Measurements from ENCODE around the gene PPP1R11. TPM values are rescaled to one million over a fixed set of nuclear protein-coding genes. Genes with fewer than 3 reads are reported as not detected.
A peak's percentile ranks its signal among the peaks of the same experiment; 100 is the strongest.

PPP1R11 gene
- total RNA-seq (2012; rRNA removed) (15.6 and 16.7 TPM in 2 replicates), polyA plus RNA-seq (2012; rRNA removed) (44.6 and 46.0 TPM in 2 replicates), Bru-seq, nascent RNA (percentile 75 among the genes with signal in this experiment), BruChase-seq, experiment 1, labeled RNA remaining after a 6-hour chase (percentile 86 among the genes with signal in this experiment), BruChase-seq, experiment 2, labeled RNA remaining after a 2-hour chase (percentile 80 among the genes with signal in this experiment)
- polyA plus RNA-seq (2012; cell fraction: cytosol; rRNA removed) = 24.8 and 30.0 TPM in 2 replicates
- 10.6 and 40.6 TPM in 2 replicates for polyA plus RNA-seq (2012; cell fraction: nucleus; rRNA removed; ENCODE audit: low replicate concordance)
- long read RNA-seq, transcript PPP1R11-205 (3 exons, 1,731 nt) = major isoform, 48 of 52 reads
- long read RNA-seq, partial matches to known transcripts = 2 of 52 reads
- long read RNA-seq, other reads (novel, unspliced or antisense) = 1 of 52 reads

GRCh38 chr6:30066577-30067459, at the start of gene PPP1R11:
PPP1R11 (plus strand) TSS chr6:30067198; CDS start chr6:30067411, 213 bp downstream.
- Histone ChIP-seq H2AK9ac (replicated peaks; ENCODE audit: low read depth, low read length, poor library complexity) (peak within 1 kb of the TSS; percentile 85), H3K36me3 (ENCODE audit: control insufficient read depth, insufficient read depth, low read length) (peaks cover 8% of the 10 kb centered on the region; the same call in 1 of the 2 replicates), H2AK5ac (ENCODE audit: low read depth, low read length) (peak within 1 kb of the TSS; percentile 88), H4K8ac (ENCODE audit: low read depth in 2 of 2, low read length in 2 of 2) (peak within 1 kb of the TSS; percentile 88 to 97), H3K14ac (replicated peaks; ENCODE audit: low read depth, low read length) (peak within 1 kb of the TSS; percentile 98), H3K9ac (ENCODE audit: low read depth, low read length) (peak within 1 kb of the TSS; percentile 85), H4K91ac (ENCODE audit: insufficient read depth, low read depth, low read length) (peak within 1 kb of the TSS; percentile 88), H3K9me1 (ENCODE audit: insufficient read depth, low read length) (peaks cover 4% of the 10 kb centered on the region), H3K9me3 (ENCODE audit: control insufficient read depth, insufficient read depth, low read length) (no peaks in the 10 kb centered on the region), H3K79me1 (ENCODE audit: low read depth in 1 of 2, low read length in 2 of 2) (peaks cover 10 to 30% of the 10 kb centered on the region in 2 experiments), H3K4me3 (ENCODE audit: insufficient read depth, low read depth, low read length) (peak within 1 kb of the TSS; percentile 74), H3K4me2 (ENCODE audit: low read depth, low read length) (peak within 1 kb of the TSS; percentile 98), H2AFZ (replicated peaks; ENCODE audit: low read length, poor library complexity) (peak within 1 kb of the TSS; percentile 97), H3K27ac (ENCODE audit: insufficient read depth, low read length) (peak within 1 kb of the TSS; percentile 81), H2BK120ac (ENCODE audit: low read depth, low read length) (peak within 1 kb of the TSS; percentile 74), H2BK15ac (ENCODE audit: low read depth, low read length) (peak within 1 kb of the TSS; percentile 75; the same call in 2 of the 3 replicates), H3K18ac (ENCODE audit: low read depth, low read length) (peak within 1 kb of the TSS; percentile 62), H3K4ac (ENCODE audit: low read depth, low read length) (peak within 1 kb of the TSS; percentile 94), H3K4me1 (ENCODE audit: control insufficient read depth, insufficient read depth, low read length) (peaks cover 3% of the 10 kb centered on the region), H3K56ac (ENCODE audit: extremely low read depth, insufficient read depth, low read length) (peak within 1 kb of the TSS; percentile 85), H2BK20ac (ENCODE audit: low read depth, low read length) (peak within 1 kb of the TSS; percentile 46; the same call in 1 of the 2 replicates), H3K23ac (ENCODE audit: low read depth, low read length) (peak within 1 kb of the TSS; percentile 98), H4K5ac (ENCODE audit: low read depth, low read length) (peak within 1 kb of the TSS; percentile 86), H3K27me3 (ENCODE audit: control insufficient read depth, insufficient read depth, low read length) (peaks cover 10% of the 10 kb centered on the region; the same call in 1 of the 2 replicates), H2BK5ac (ENCODE audit: low read depth, low read length, poor library complexity, severe bottlenecking) (peak within 1 kb of the TSS; percentile 90), H4K20me1 (ENCODE audit: insufficient read depth, low read length) (no peaks in the 10 kb centered on the region)
- 4% methylated on average over 9 of the region's 46 CpGs; no CpG with 5 or more reads in 1 of the 2 experiments for WGBS, 2 experiments (ENCODE audit: extremely low coverage in 2 of 2, insufficient read length in 1 of 2)
- BruUV-seq (replicated peaks) = no TSS peak
- ATAC-seq (ENCODE audit: low read depth) = peak; percentile 99
- intact Hi-C loops (cut with micrococcal nuclease) (loop anchor here (2.0 kb wide), 2 partner anchors 36 to 64 kb away; no protein-coding TSS in a partner anchor), dilution Hi-C loops (cut with HindIII; ENCODE audit: low sequenced_read_pairs, unreplicated experiment) (no loop called here), in situ Hi-C loops (cut with MboI; ENCODE audit: low sequenced_read_pairs) (no loop called here)
- peak; percentile 99 for DNase-seq
- POLR2A ChIA-PET (ENCODE audit: unreplicated experiment) = interaction anchor here (0.6 kb wide), 1 partner anchor 35 kb away, joined by 4 read pairs; no protein-coding TSS in a partner anchor
- CTCF ChIA-PET = interaction anchor here (1.1 to 1.3 kb wide), 2 partner anchors 37 to 64 kb away, joined by 3 to 5 read pairs; no protein-coding TSS in a partner anchor
- TF ChIP-seq MAFK (IDR thresholded peaks at IDR 0.05; ENCODE audit: low read depth, low read length) (no peak), POLR2A (IDR thresholded peaks at IDR 0.05; ENCODE audit: low read depth, low read length) (peak; percentile 88), FOS (IDR thresholded peaks at IDR 0.05; ENCODE audit: low read depth, low read length) (peak; percentile 84), MAZ (IDR thresholded peaks at IDR 0.05; ENCODE audit: borderline replicate concordance, low read depth, low read length) (peak; percentile 84), BHLHE40 (IDR thresholded peaks at IDR 0.05; ENCODE audit: low read depth, low read length) (peak; percentile 95), SMC3 (IDR thresholded peaks at IDR 0.05; ENCODE audit: low read depth, low read length) (no peak), CEBPB (IDR thresholded peaks at IDR 0.05; ENCODE audit: low read depth, low read length) (peak; percentile 30; the same call in 1 of the 2 replicates), MXI1 (IDR thresholded peaks at IDR 0.05; ENCODE audit: borderline replicate concordance, low read depth, low read length) (peak; percentile 90)
- TF ChIP-seq, protein P1, sequence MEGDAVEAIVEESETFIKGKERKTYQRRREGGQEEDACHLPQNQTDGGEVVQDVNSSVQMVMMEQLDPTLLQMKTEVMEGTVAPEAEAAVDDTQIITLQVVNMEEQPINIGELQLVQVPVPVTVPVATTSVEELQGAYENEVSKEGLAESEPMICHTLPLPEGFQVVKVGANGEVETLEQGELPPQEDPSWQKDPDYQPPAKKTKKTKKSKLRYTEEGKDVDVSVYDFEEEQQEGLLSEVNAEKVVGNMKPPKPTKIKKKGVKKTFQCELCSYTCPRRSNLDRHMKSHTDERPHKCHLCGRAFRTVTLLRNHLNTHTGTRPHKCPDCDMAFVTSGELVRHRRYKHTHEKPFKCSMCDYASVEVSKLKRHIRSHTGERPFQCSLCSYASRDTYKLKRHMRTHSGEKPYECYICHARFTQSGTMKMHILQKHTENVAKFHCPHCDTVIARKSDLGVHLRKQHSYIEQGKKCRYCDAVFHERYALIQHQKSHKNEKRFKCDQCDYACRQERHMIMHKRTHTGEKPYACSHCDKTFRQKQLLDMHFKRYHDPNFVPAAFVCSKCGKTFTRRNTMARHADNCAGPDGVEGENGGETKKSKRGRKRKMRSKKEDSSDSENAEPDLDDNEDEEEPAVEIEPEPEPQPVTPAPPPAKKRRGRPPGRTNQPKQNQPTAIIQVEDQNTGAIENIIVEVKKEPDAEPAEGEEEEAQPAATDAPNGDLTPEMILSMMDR (conservative IDR thresholded peaks at IDR 0.05; ENCODE audit: low read depth, low read length) = no peak
- TF ChIP-seq, protein P2, sequence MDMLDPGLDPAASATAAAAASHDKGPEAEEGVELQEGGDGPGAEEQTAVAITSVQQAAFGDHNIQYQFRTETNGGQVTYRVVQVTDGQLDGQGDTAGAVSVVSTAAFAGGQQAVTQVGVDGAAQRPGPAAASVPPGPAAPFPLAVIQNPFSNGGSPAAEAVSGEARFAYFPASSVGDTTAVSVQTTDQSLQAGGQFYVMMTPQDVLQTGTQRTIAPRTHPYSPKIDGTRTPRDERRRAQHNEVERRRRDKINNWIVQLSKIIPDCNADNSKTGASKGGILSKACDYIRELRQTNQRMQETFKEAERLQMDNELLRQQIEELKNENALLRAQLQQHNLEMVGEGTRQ (IDR thresholded peaks at IDR 0.05; ENCODE audit: low read depth, low read length) = peak; percentile 34; the same call in 1 of the 2 replicates

All from IMR-90 (cell line).